ENCODE measurements around the gene ZMYND8. TPM values are rescaled to one million over a fixed set of nuclear protein-coding genes. Genes with fewer than 3 reads are reported as not detected.
A peak's percentile ranks its signal among the peaks of the same experiment; 100 is the strongest.
"Not testable (repeated sequence)": the region's sequence is repeated elsewhere in the genome, so short reads cannot be mapped to it uniquely, and the experiment has no call there.

ZMYND8 gene
- total and polyA plus RNA-seq, 4 donors, result 4.5 to 27.4 (median 14.1) TPM

DNA sequence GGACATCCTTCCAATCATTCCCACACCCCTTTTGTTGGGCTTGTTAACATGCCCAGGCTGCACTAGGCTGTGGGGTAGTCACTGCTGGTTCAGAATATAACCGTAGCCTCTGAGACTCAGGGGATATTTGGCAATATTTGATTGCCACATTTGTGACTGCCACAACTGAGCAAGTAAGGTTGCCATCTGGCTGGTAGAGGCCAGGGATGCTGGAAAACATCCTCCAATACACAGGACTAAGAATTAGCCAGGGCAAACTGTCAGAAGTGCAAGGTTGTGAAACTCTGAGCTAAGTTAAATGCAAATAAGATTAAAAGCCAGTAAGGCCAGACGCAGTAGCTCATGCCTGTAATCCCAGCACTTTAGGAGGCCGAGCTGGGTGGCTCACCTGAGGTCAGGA is 112.0 kb downstream of the ZMYND8 start:
- Histone ChIP-seq H3K36me3 (ENCODE audit: control insufficient read depth in 1 of 2, insufficient read depth in 2 of 2, low read length in 1 of 2) (peaks cover 0 to 2% of the 10 kb centered on the region in 2 donors), H3K27me3 (ENCODE audit: control insufficient read depth in 1 of 2, insufficient read depth in 2 of 2, low read length in 1 of 2) (no peaks in the 10 kb centered on the region), H3K9me3 (ENCODE audit: control insufficient read depth, low read length) (no peaks in the 10 kb centered on the region), H3K4me3 (ENCODE audit: low read length in 2 of 2) (no peak overlapping the region), H3K4me1 (ENCODE audit: control insufficient read depth in 1 of 2, insufficient read depth in 2 of 2, low read length in 2 of 2) (no peaks in the 10 kb centered on the region), H3K27ac (ENCODE audit: low read depth in 1 of 2, low read length in 2 of 2) (no peak overlapping the region)
- intact Hi-C loops (cut with DNase I), result no loop called here
- ATAC-seq (ENCODE audit: low FRiP score) (no peak), DNase-seq (no peak)
- 94 to 97% methylated on average over 3 of the region's 3 CpGs for WGBS, 2 donors

DNA sequence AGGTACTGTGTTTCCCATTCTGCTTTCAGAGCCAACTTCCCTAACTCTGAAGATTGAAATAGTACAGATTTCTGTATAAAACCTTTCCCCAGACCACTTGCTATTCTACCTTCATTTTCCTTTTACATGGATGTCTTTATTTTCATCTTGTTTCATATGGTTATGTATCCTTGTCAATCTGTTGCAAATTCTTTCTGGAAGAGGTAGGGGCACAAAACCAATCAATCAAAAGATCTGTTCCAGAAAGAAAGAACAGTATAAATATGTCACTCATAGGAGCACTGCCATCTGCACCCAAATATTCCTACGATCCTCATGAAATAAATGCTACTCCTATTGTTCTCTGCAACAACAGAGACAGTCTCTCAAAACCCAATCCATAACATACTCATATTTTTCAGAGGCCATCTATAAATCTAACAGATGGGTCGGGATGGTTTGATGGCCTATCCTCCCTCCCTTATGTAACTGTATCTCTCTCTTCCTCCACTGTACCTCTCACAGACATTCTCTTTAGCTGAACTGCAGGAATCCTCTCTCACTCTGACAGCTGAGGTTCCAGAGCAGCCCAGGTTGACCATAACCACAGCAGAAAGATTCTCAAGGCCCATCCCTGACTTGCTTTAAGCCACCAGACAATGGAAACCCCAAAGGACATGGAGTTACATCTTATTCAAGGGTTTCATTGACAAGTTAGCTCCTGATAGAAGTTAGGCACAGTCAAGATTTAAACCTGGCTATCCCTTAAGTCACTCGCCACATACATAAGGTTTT is 112.8 kb downstream of the ZMYND8 start:
- Histone ChIP-seq H3K4me1 (ENCODE audit: control insufficient read depth in 1 of 2, insufficient read depth in 2 of 2, low read length in 2 of 2) (no peaks in the 10 kb centered on the region), H3K27me3 (ENCODE audit: control insufficient read depth in 1 of 2, insufficient read depth in 2 of 2, low read length in 1 of 2) (no peaks in the 10 kb centered on the region), H3K4me3 (ENCODE audit: low read length in 2 of 2) (no peak overlapping the region), H3K9me3 (ENCODE audit: control insufficient read depth, low read length) (no peaks in the 10 kb centered on the region), H3K27ac (ENCODE audit: low read depth in 1 of 2, low read length in 2 of 2) (peak overlapping the region in 1 of 2 donors; percentile 14), H3K36me3 (ENCODE audit: control insufficient read depth in 1 of 2, insufficient read depth in 2 of 2, low read length in 1 of 2) (peaks cover 0 to 2% of the 10 kb centered on the region in 2 donors)
- DNase-seq (no peak), ATAC-seq (ENCODE audit: low FRiP score) (no peak)
- intact Hi-C loops (cut with DNase I), result no loop called here
- WGBS, 2 donors, result 86 to 91% methylated on average over 3 of the region's 3 CpGs

DNA sequence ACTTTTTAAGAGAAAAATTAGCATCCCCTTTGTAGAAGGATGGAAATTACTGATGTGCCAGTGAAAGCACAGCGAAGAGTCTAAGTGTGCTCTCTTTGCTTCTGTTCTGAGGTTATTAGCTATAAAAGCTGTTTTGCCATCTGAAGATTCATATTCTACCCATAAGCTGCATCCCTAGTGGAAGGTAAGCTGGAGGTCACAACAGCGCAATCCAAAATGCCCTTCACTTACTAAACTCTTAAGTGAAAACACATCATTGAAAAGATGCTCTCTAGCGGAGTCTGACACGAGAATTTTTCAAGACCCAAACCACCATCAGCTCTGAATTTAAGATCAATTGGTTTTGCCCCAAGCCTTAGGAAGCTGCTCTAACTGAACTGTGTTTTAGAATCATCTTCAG is 113.5 kb downstream of the ZMYND8 start:
- peaks cover 0 to 2% of the 10 kb centered on the region in 2 donors for H3K36me3 ChIP-seq (ENCODE audit: control insufficient read depth in 1 of 2, insufficient read depth in 2 of 2, low read length in 1 of 2)
- 96 to 98% methylated on average over 4 of the region's 4 CpGs for WGBS, 2 donors
- ATAC-seq (ENCODE audit: low FRiP score), result no peak
- intact Hi-C loops (cut with DNase I), result no loop called here
- H3K4me3 ChIP-seq (ENCODE audit: low read length in 2 of 2), result no peak overlapping the region
- no peaks in the 10 kb centered on the region for H3K9me3 ChIP-seq (ENCODE audit: control insufficient read depth, low read length)
- no peaks in the 10 kb centered on the region for H3K27me3 ChIP-seq (ENCODE audit: control insufficient read depth in 1 of 2, insufficient read depth in 2 of 2, low read length in 1 of 2)
- DNase-seq, result no peak
- no peak overlapping the region for H3K27ac ChIP-seq (ENCODE audit: low read depth in 1 of 2, low read length in 2 of 2)
- no peaks in the 10 kb centered on the region for H3K4me1 ChIP-seq (ENCODE audit: control insufficient read depth in 1 of 2, insufficient read depth in 2 of 2, low read length in 2 of 2)

DNA sequence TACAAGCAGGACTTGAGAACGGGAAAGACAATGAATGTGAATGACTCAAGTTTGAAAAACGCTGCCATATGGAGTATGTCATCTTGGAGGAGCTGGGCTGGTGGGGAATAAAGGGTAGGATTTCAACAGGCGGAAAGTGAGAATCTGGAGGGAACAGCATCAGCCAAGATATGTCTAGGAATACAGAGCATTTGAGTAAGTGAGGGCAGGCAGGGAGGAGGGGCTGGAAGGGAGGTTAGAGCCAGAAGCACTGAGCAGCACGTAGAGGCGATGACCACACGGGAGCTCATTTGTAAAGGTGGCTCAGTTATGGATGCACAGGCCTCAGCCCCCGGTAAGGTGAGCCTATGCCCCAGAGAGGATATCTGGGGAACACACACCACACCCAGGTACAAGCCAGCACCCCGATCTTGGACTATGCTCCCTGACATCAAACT is 115.1 kb downstream of the ZMYND8 start:
- Histone ChIP-seq H3K4me1 (ENCODE audit: control insufficient read depth in 1 of 2, insufficient read depth in 2 of 2, low read length in 2 of 2) (no peaks in the 10 kb centered on the region), H3K36me3 (ENCODE audit: control insufficient read depth in 1 of 2, insufficient read depth in 2 of 2, low read length in 1 of 2) (peaks cover 0 to 2% of the 10 kb centered on the region in 2 donors), H3K27ac (ENCODE audit: low read depth in 1 of 2, low read length in 2 of 2) (no peak overlapping the region), H3K9me3 (ENCODE audit: control insufficient read depth, low read length) (no peaks in the 10 kb centered on the region), H3K4me3 (ENCODE audit: low read length in 2 of 2) (no peak overlapping the region), H3K27me3 (ENCODE audit: control insufficient read depth in 1 of 2, insufficient read depth in 2 of 2, low read length in 1 of 2) (no peaks in the 10 kb centered on the region)
- DNase-seq (no peak), ATAC-seq (ENCODE audit: low FRiP score) (peak; percentile 33)
- intact Hi-C loops (cut with DNase I), result no loop called here
- 89 to 90% methylated on average over 8 of the region's 8 CpGs for WGBS, 2 donors

DNA sequence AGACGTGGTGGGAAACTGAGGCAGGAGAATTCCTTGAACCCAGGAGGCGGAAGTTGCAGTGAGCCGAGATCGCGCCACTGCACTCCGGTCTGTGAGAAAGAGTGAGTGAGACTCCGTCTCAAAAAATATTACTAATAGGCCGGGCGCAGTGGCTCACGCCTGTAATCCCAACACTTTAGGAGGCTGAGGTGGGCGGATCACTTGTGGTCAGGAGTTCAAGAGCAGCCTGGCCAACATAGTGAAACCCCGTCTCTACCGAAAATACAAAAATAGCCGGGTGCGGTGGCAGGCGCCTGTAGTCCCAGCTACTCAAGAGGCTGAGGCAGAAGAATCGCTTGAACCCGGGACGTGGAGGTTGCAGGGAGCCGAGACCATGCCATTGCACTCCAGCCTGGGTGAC is 116.4 kb downstream of the ZMYND8 start:
- H3K27ac ChIP-seq (ENCODE audit: low read depth in 1 of 2, low read length in 2 of 2); H3K9me3 ChIP-seq (ENCODE audit: control insufficient read depth, low read length); H3K4me3 ChIP-seq (ENCODE audit: low read length in 2 of 2); intact Hi-C loops (cut with DNase I); H3K27me3 ChIP-seq (ENCODE audit: control insufficient read depth in 1 of 2, insufficient read depth in 2 of 2, low read length in 1 of 2); ATAC-seq (ENCODE audit: low FRiP score); H3K36me3 ChIP-seq (ENCODE audit: control insufficient read depth in 1 of 2, insufficient read depth in 2 of 2, low read length in 1 of 2); DNase-seq; H3K4me1 ChIP-seq (ENCODE audit: control insufficient read depth in 1 of 2, insufficient read depth in 2 of 2, low read length in 2 of 2): not testable (repeated sequence)
- WGBS, 2 donors, result 98 to 99% methylated on average over 20 of the region's 20 CpGs

DNA sequence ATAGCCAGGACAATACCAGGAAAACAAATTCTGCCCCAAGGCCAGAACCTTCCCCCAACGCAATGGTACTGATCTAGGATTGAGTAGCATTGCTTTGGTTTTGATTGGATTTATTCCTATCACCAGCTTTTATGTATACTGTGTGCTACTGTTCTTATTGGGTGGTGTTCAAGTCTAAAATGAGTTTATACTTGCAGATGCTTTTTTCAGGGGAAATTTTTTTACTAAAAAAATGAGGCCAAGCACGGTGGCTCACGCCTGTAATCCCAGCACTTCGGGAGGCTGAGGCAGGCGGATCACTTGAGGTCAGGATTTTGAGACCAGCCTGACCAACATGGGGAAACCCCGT is 116.8 kb downstream of the ZMYND8 start:
- DNase-seq (no peak), ATAC-seq (ENCODE audit: low FRiP score) (no peak)
- no peak overlapping the region for H3K4me3 ChIP-seq (ENCODE audit: low read length in 2 of 2)
- H3K27me3 ChIP-seq (ENCODE audit: control insufficient read depth in 1 of 2, insufficient read depth in 2 of 2, low read length in 1 of 2), result no peaks in the 10 kb centered on the region
- WGBS, 2 donors, result 95% methylated on average over 6 of the region's 6 CpGs
- intact Hi-C loops (cut with DNase I), result no loop called here
- no peaks in the 10 kb centered on the region for H3K4me1 ChIP-seq (ENCODE audit: control insufficient read depth in 1 of 2, insufficient read depth in 2 of 2, low read length in 2 of 2)
- no peak overlapping the region for H3K27ac ChIP-seq (ENCODE audit: low read depth in 1 of 2, low read length in 2 of 2)
- H3K9me3 ChIP-seq (ENCODE audit: control insufficient read depth, low read length), result no peaks in the 10 kb centered on the region
- peaks cover 0 to 2% of the 10 kb centered on the region in 2 donors for H3K36me3 ChIP-seq (ENCODE audit: control insufficient read depth in 1 of 2, insufficient read depth in 2 of 2, low read length in 1 of 2)

DNA sequence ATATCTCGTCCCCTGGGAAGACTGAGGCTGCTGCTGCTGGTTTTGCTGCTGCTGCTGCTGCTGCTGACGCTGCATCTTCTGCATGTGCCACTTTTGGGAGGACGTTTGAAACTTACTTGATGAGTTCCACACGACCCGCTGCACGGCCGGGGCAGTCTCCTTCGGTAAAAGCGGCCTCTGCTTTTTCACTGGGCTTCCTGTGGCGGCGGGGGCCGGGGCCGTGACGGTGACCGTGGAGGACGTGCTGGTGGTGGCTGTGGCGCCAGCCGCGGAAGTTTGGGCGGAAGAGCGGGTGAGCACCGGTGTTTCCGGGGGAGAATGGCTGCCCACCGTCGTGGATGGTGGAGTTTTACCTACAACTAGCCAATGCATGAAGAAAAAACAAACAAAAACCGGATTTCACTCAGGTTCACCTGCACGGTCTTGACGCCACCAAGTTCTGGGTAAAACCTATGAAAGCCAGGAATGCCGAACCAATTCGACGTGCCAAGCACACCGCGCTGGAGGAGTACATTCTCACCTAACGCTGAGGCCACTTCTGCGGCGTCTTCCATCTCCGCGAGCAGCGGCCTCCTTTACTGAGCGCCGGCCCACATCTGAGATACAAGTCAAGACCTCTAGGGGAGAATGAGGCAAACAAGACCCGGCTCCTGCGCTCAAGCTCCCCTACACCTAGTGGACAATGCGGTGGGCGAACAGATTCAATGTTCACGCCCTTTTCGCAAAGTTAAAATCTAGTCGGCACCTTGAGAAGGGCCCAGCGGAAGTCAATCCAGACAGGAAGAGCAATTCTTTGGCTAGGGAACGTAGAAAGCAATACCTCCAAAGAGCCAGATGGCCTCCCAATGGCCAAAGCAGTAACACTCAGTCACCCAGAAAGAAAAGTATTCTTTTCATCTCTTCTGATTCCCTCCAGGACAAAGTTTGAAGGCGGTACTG is 117.5 kb downstream of the ZMYND8 start:
- Histone ChIP-seq H3K4me3 (ENCODE audit: low read length in 2 of 2) (no peak overlapping the region), H3K27ac (ENCODE audit: low read depth in 1 of 2, low read length in 2 of 2) (no peak overlapping the region), H3K9me3 (ENCODE audit: control insufficient read depth, low read length) (no peaks in the 10 kb centered on the region), H3K4me1 (ENCODE audit: control insufficient read depth in 1 of 2, insufficient read depth in 2 of 2, low read length in 2 of 2) (no peaks in the 10 kb centered on the region), H3K27me3 (ENCODE audit: control insufficient read depth in 1 of 2, insufficient read depth in 2 of 2, low read length in 1 of 2) (no peaks in the 10 kb centered on the region), H3K36me3 (ENCODE audit: control insufficient read depth in 1 of 2, insufficient read depth in 2 of 2, low read length in 1 of 2) (peaks cover 0 to 2% of the 10 kb centered on the region in 2 donors)
- intact Hi-C loops (cut with DNase I), result no loop called here
- DNase-seq, result no peak
- WGBS, 2 donors, result 96 to 97% methylated on average over 51 of the region's 51 CpGs
- ATAC-seq (ENCODE audit: low FRiP score), result no peak

DNA sequence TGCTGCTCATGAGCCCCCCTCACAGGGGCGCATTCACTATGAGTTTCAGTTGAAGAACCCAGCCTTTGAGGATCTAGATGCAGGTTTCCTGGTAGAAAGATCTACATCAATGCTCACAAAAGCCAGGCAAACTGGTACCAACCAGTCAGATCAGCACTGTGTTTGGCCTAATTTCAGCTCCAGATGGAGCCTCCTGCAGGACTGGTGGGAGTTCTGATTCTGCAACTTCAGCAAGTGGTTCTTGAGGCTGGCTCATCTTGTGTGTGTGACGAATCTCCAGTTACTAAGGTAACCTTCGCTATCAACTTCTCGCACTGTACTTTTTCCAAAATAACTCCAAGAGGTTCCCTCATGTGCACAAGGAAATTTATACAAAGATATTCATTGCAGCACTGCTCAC is 118.8 kb downstream of the ZMYND8 start:
- Histone ChIP-seq H3K36me3 (ENCODE audit: control insufficient read depth in 1 of 2, insufficient read depth in 2 of 2, low read length in 1 of 2) (peaks cover 0 to 2% of the 10 kb centered on the region in 2 donors), H3K27ac (ENCODE audit: low read depth in 1 of 2, low read length in 2 of 2) (no peak overlapping the region), H3K4me1 (ENCODE audit: control insufficient read depth in 1 of 2, insufficient read depth in 2 of 2, low read length in 2 of 2) (no peaks in the 10 kb centered on the region), H3K4me3 (ENCODE audit: low read length in 2 of 2) (no peak overlapping the region), H3K9me3 (ENCODE audit: control insufficient read depth, low read length) (no peaks in the 10 kb centered on the region), H3K27me3 (ENCODE audit: control insufficient read depth in 1 of 2, insufficient read depth in 2 of 2, low read length in 1 of 2) (no peaks in the 10 kb centered on the region)
- intact Hi-C loops (cut with DNase I), result no loop called here
- ATAC-seq (ENCODE audit: low FRiP score), result no peak
- 81 to 85% methylated on average over 4 of the region's 4 CpGs for WGBS, 2 donors
- DNase-seq, result no peak

DNA sequence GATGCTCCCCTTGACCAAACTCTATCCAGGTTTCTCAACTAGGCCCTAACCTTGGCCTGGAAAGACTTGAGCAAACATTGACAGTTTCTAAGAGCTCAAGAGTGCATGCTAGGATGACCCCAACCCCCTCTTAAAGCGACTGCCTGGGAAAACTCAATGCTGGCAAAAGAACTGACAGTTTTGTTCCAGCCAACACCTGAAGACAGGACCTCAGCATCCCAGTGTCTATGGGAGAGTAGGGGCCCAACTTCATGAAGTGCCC is 119.9 kb downstream of the ZMYND8 start:
- H3K27me3 ChIP-seq (ENCODE audit: control insufficient read depth in 1 of 2, insufficient read depth in 2 of 2, low read length in 1 of 2), result no peaks in the 10 kb centered on the region
- intact Hi-C loops (cut with DNase I), result no loop called here
- H3K9me3 ChIP-seq (ENCODE audit: control insufficient read depth, low read length), result no peaks in the 10 kb centered on the region
- no peak overlapping the region for H3K27ac ChIP-seq (ENCODE audit: low read depth in 1 of 2, low read length in 2 of 2)
- ATAC-seq (ENCODE audit: low FRiP score) (no peak), DNase-seq (no peak)
- no peaks in the 10 kb centered on the region for H3K4me1 ChIP-seq (ENCODE audit: control insufficient read depth in 1 of 2, insufficient read depth in 2 of 2, low read length in 2 of 2)
- peaks cover 0 to 2% of the 10 kb centered on the region in 2 donors for H3K36me3 ChIP-seq (ENCODE audit: control insufficient read depth in 1 of 2, insufficient read depth in 2 of 2, low read length in 1 of 2)
- WGBS, 2 donors, result 81 to 93% methylated on average over 1 of the region's 1 CpG
- H3K4me3 ChIP-seq (ENCODE audit: low read length in 2 of 2), result no peak overlapping the region

Data from aorta (tissue), 5 donors.